HuH-7 (cell line): ENCODE measurements around the gene ERCC6L.
"Not testable (repeated sequence)": the region's sequence is repeated elsewhere in the genome, so short reads cannot be mapped to it uniquely, and the experiment has no call there.

Experiments
- DNase-seq: peaks from one replicate; pipeline ENCODE4 v3.0.0; 2011; ENCODE audit warnings: low spot score

ERCC6L gene

DNA sequence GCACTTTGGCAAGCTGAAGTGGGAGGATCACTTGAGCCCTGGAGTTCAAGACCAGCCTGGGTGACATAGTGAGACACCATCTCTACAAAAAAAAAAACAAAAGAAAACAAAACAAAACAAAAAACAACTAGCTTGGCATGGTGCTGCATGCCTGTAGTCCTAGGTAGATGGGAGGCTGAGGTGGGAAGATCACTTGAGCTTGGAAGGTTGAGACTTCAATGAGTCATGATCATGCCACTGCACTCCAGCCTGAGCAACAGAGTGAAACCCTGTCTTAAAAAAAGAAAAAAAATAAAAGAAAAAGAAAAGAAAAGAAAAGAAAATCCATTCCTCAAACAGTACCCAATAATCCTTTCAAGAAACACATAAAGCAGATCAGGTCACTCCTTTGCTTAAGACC, 14.9 kb upstream of the ERCC6L start:
- DNase-seq: no peak

- DNase-seq: no peak
These were observed 8.5 kb upstream of the ERCC6L start for GRCh38 chrX:72247206-72247942.

- DNase-seq: peak; percentile 82
These were observed 6.7 kb upstream of the ERCC6L start for GRCh38 chrX:72245461-72246089.

- DNase-seq: no peak
These were observed 4.6 kb upstream of the ERCC6L start for GRCh38 chrX:72243472-72243871.

- no peak for DNase-seq
These were observed 2.1 kb upstream of the ERCC6L start for GRCh38 chrX:72240976-72241375.

DNA sequence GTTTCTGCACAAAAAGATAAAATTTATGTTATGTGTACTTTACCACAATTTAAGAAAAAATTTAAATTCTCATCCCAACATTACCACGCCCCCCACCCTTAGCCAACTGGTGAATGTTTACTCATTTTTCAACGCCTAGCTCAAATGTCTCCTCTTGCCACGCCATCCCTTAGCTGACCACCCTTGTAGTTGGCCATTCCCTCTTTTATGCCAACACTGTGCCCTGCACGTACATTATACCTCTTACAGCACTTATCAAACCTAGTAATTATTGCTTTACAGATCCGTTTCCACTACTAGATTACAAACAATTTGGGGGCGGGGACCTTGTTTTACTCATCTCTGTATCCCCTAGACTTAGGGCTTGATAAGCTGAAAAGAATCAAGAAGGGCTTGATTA, 644 bp downstream of the ERCC6L start:
- DNase-seq: no peak

GRCh38 chrX:72236841-72237240, 2.0 kb downstream of the ERCC6L start:
- DNase-seq: no peak

DNA sequence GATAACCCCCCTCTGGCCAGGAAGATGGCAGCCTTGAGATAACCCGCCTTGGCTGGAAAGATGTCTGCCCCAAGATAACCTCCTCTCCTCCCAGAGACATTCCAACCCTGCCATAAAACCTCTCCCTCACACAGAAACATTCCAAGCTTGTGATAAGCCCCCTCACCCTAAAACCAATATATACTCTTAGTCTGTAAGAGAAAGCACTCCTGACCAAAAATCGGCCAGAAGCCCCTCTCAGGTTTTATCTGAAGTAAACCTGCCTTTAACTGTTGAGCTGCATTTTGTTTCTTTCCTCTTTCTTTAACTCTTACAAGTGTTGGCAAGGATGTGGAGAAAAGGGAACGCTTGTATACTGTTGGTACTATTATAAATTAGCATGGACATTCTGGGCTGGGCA, 8.5 kb downstream of the ERCC6L start:
- DNase-seq: no peak

DNA sequence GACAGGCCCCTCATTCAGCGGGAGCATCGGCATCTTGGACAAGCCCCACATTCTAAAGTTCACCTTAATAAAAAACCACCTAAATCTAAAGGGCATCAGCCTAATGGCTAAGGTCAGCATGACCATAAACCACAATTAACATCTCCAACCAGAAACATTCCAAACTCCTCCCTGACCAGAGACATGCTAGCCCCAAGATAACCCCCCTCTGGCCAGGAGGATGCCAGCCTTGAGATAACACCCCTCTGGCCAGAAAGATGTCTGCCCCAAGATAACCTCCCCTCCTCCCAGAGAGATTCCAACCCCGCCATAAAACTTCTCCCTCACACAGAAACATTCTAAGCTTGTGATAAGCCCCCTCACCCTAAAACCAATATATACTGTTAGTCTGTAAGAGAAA, 18.5 kb downstream of the ERCC6L start:
- not testable (repeated sequence) for DNase-seq

GRCh38 chrX:72216973-72217372, 21.9 kb downstream of the ERCC6L start:
- no peak for DNase-seq

- no peak for DNase-seq
These were observed 30.6 kb downstream of the ERCC6L start for GRCh38 chrX:72208126-72208800.

- no peak for DNase-seq
These were observed 31.5 kb downstream of the ERCC6L start for GRCh38 chrX:72207366-72207765.

GRCh38 chrX:72205706-72206105, 33.1 kb downstream of the ERCC6L start:
- DNase-seq: no peak

DNA sequence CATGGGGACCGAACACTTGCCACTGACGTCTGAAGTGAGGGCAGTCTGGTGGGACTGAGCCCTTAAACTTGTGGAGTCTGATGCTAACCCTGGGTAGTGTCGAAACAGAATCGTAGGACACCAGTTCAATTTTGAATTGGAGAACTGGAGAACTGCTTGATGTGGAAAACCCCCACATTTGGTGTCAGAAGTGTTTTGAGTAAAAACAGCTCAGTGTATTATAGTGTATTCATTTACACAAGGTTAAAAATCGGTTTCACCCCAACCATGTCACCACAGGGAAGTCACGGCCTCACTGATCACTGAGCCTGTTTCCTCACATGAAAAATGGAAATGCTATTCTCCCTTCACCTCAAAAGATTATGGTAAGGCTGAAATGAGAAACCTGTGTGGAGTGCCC, 35.4 kb downstream of the ERCC6L start:
- DNase-seq: no peak

- DNase-seq: no peak
These were observed 35.9 kb downstream of the ERCC6L start for GRCh38 chrX:72202792-72203401.

- DNase-seq: no peak
These were observed 36.8 kb downstream of the ERCC6L start for GRCh38 chrX:72201836-72202536.

GRCh38 chrX:72182924-72183323, 55.9 kb downstream of the ERCC6L start:
- DNase-seq: no peak

- peak; percentile 84 for DNase-seq
These were observed 57.4 kb downstream of the ERCC6L start, which contains the start of gene PIN4 for GRCh38 chrX:72181178-72182125. PIN4 (plus strand) TSS chrX:72181757; CDS start chrX:72181786, 29 bp downstream.

DNA sequence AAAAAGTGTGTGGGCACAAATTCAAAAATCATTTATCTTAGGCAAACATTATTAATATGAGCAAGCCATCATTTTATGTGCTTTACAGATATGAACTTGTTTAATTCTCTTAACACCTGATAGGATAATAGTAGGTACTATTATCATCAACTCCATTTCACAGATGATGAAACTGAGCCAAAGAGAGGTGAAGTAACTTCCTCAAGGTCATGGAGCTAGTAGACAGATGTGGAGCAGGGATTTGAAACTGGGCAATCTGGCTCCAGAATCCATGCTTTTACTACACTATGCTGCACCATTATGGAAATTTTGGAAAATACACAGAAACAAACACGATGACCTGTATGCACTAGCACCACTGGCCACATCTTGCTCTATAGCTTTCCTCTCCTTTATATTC, 58.3 kb downstream of the ERCC6L start:
- DNase-seq: no peak

- no peak for DNase-seq
These were observed 61.8 kb downstream of the ERCC6L start for GRCh38 chrX:72176981-72177380.

DNA sequence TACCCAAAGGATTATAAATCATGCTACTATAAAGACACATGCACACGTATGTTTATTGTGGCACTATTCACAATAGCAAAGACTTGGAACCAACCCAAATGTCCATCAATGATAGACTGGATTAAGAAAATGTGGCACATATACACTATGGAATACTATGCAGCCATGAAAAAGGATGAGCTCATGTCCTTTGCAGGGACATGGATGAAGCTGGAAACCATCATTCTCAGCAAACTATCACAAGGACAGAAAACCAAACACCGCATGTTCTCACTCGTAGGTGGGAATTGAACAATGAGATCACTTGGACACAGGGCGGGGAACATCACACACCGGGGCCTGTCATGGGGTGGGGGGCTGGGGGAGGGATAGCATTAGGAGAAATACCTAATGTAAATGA, 62.5 kb downstream of the ERCC6L start:
- DNase-seq: not testable (repeated sequence)
